K562 (cell line): Measurements from ENCODE around the gene FOXO3. TPM values are rescaled to one million over a fixed set of nuclear protein-coding genes. Genes with fewer than 3 reads are reported as not detected.

Experiments used
- ATAC-seq: fragments of 200-7000 bp; cut with Tn5 transposase; 3 replicates; pipeline ENCODE4 v1.9.1; 2020; ENCODE audit warnings: moderate library complexity
- BruUV-seq: library from RNA; stranded (reverse); fragments of 400-500 nt; replicated peaks from 2 replicates; lab custom pipeline; 2021; lab: Mats Ljungman, UMichigan
- CTCF ChIA-PET: fragments of 300-600 bp; formaldehyde crosslinking; extraction: SDS; loops from one replicate; lab custom pipeline; 2021; ENCODE audit warnings: low intra/inter-chr PET ratio; lab: Yijun Ruan, JAX
- POLR2A ChIA-PET: fragments of 300-600, 350-650 bp; sonication (Branson Sonifier 250); formaldehyde crosslinking; extraction: SDS; loops from one replicate; lab custom pipeline; 2021; ENCODE audit warnings: antibody characterized with exemption, inconsistent platforms; lab: Yijun Ruan, JAX
- DNase-seq, 4 experiments: peaks; one replicate each; pipeline versions ENCODE4 v3.0.0 to v3.0.0-alpha.2; 2011 to 2018; ENCODE audit warnings: low spot score in 3 of 4, mixed read lengths in 3 of 4; ENCODE audit errors: extremely low read depth in 1 of 4
- FAIRE-seq: peaks from 2 replicates; lab custom pipeline; 2011; peaks lifted over from hg19 to GRCh38; lab: Jason Lieb, UNC
- H2AFZ ChIP-seq: 2 replicates; pipeline ENCODE4 v1.6.0; 2011; ENCODE audit warnings: low read depth, low read length, control low read depth, inconsistent platforms
- H3K27ac ChIP-seq: fragments of 200-600 bp; 3 replicates; pipeline ENCODE4 v1.8.0; 2011; ENCODE audit warnings: low read depth, mild to moderate bottlenecking, control low read depth, inconsistent platforms, low read length, moderate library complexity, mixed read lengths; ENCODE audit errors: extremely low read depth
- H3K27me3 ChIP-seq, 2 experiments: fragments of 300-600 bp in 1 of 2; 2 replicates in 1 of 2; 3 replicates in 1 of 2; pipeline versions ENCODE4 v1.6.0 to v1.8.0; 2011; ENCODE audit warnings: inconsistent platforms in 2 of 2, low read length in 2 of 2, mild to moderate bottlenecking in 1 of 2, mixed read lengths in 1 of 2, moderate library complexity in 1 of 2; ENCODE audit not compliant: control insufficient read depth in 2 of 2, insufficient read depth in 2 of 2
- H3K36me3 ChIP-seq: fragments of 300-600 bp; 3 replicates; pipeline ENCODE4 v1.8.0; 2011; ENCODE audit warnings: mild to moderate bottlenecking, low read length, inconsistent platforms; ENCODE audit not compliant: control insufficient read depth, insufficient read depth
- H3K4me1 ChIP-seq, 2 experiments: fragments of 200-600 bp in 1 of 2; replicated peaks in 1 of 2; 2 replicates in 1 of 2; 3 replicates in 1 of 2; pipeline versions ENCODE4 v1.5.1 to v1.8.0; 2011; ENCODE audit warnings: inconsistent platforms in 2 of 2, low read length in 2 of 2, mild to moderate bottlenecking in 1 of 2, mixed read lengths in 1 of 2, moderate library complexity in 1 of 2; ENCODE audit not compliant: control insufficient read depth in 2 of 2, insufficient read depth in 2 of 2
- H3K4me2 ChIP-seq: 2 replicates; pipeline ENCODE4 v1.6.1; 2011; ENCODE audit warnings: low read length, control low read depth, inconsistent platforms, mixed read lengths; ENCODE audit not compliant: insufficient read depth
- H3K4me3 ChIP-seq: fragments of 200-600 bp; sonication (generic), shearing (Covaris generic); 2 replicates; pipeline ENCODE4 v1.5.1; 2016; ENCODE audit warnings: control low read depth, inconsistent platforms
- H3K79me2 ChIP-seq: fragments of 200-600 bp; 3 replicates; pipeline ENCODE4 v1.8.0; 2011; ENCODE audit warnings: low read length, inconsistent platforms; ENCODE audit not compliant: control insufficient read depth, insufficient read depth
- H3K9ac ChIP-seq, 2 experiments: 2 replicates each; pipeline versions ENCODE4 v1.6.0 to v1.6.1; 2011; ENCODE audit warnings: low read depth in 2 of 2, low read length in 2 of 2, control low read depth in 1 of 2, inconsistent platforms in 1 of 2, mild to moderate bottlenecking in 1 of 2, mixed read lengths in 1 of 2; ENCODE audit not compliant: insufficient read depth in 1 of 2
- H3K9me1 ChIP-seq: one replicate; pipeline ENCODE4 v1.6.0; 2011; ENCODE audit warnings: inconsistent platforms, mild to moderate bottlenecking, low read length, moderate library complexity; ENCODE audit not compliant: control insufficient read depth, insufficient read depth
- H3K9me3 ChIP-seq: replicated peaks from 2 replicates; pipeline ENCODE4 v1.5.1; 2011; ENCODE audit warnings: low read depth, low read length, inconsistent platforms; ENCODE audit not compliant: control insufficient read depth, insufficient read depth
- H4K20me1 ChIP-seq: replicated peaks from 2 replicates; pipeline ENCODE4 v1.6.1; 2011; ENCODE audit warnings: low read length, inconsistent platforms, mixed read lengths; ENCODE audit not compliant: control insufficient read depth, insufficient read depth
- ARID2 ChIP-seq: fragments of 450-650 bp; IDR thresholded peaks from 2 replicates; pipeline ENCODE4 v1.6.1; 2017; ENCODE audit warnings: antibody characterized with exemption, mild to moderate bottlenecking
- HDAC3 ChIP-seq: fragments of 450-650 bp; IDR thresholded peaks from 2 replicates; pipeline ENCODE4 v1.6.1; 2018; ENCODE audit warnings: borderline replicate concordance, mild to moderate bottlenecking, moderate library complexity; ENCODE audit not compliant: partially characterized antibody
- HDGF ChIP-seq: fragments of 450-650 bp; IDR thresholded peaks from 2 replicates; pipeline ENCODE4 v1.6.1; 2016
- PHTF2 ChIP-seq: fragments of 250-450 bp; sonication (Bioruptor Pico); IDR thresholded peaks from 2 replicates; pipeline ENCODE4 v1.5.0; 2021; ENCODE audit warnings: mild to moderate bottlenecking
- RAD21 ChIP-seq, 2 experiments: fragments of 250-450 bp in 1 of 2; fragments of 450-650 bp in 1 of 2; sonication (Bioruptor Pico) in 1 of 2; formaldehyde crosslinking in 1 of 2; IDR thresholded peaks in 1 of 2; conservative IDR thresholded peaks in 1 of 2; 2 replicates each; pipeline versions ENCODE4 v1.4.0 to v1.8.0; 2020 to 2022; ENCODE audit warnings: mild to moderate bottlenecking in 2 of 2, moderate library complexity in 1 of 2
- TBL1XR1 ChIP-seq, 2 experiments: IDR thresholded peaks; 2 replicates each; pipeline ENCODE4 v1.6.1; 2012; ENCODE audit warnings: improper control_type of control experiment in 2 of 2, low read length in 2 of 2, mild to moderate bottlenecking in 1 of 2
- ZNF134 ChIP-seq: fragments of 250-450 bp; sonication (Bioruptor Pico); conservative IDR thresholded peaks from 2 replicates; pipeline ENCODE4 v1.4.0; 2020
- ZNF253 ChIP-seq: fragments of 250-450 bp; sonication (Bioruptor Pico); conservative IDR thresholded peaks from 2 replicates; pipeline ENCODE4 v1.6.1; 2021; ENCODE audit warnings: mild to moderate bottlenecking
- WGBS: fragments of 100-300 bp; shearing (Covaris generic); methylation state at CpG from one replicate; pipeline ENCODE4 v1.1.6; 2016; ENCODE audit warnings: low coverage, mixed read lengths; ENCODE audit not compliant: insufficient coverage; ENCODE audit errors: missing lambda C conversion rate; 5-methylcytosine and 5-hydroxymethylcytosine counted together
- in situ Hi-C: fragments of 300-500 bp; cut with MboI; formaldehyde crosslinking; loops from 4 replicates; pipeline ENCODE4 v1.15.0; 2018; ENCODE audit warnings: inconsistent platforms, mixed read lengths
- intact Hi-C: fragments of 100-400 bp; cut with micrococcal nuclease; formaldehyde crosslinking; loops from 2 replicates; pipeline ENCODE4 v1.14.2; 2022
- polyA plus RNA-seq, 8 experiments: library from polyadenylated mRNA; depleted of rRNA in 4 of 8; stranded (reverse) in 5 of 8; unstranded in 3 of 8; fragments of >200 nt; fragmentation: Nextera tagmentation in 2 of 8; fragmentation: Illumina TruSeq in 1 of 8; extraction: Ambion mirVana in 2 of 8; extraction: Trizol in 1 of 8; gene quantifications; 2 replicates each; pipeline versions ENCODE4 v1.2.1 to v1.2.3, GENCODE V29; 2011 to 2014; ENCODE audit warnings: inconsistent platforms in 1 of 8, missing spikeins in 1 of 8
- total RNA-seq, 7 experiments: library from RNA; depleted of rRNA in 6 of 7; stranded (reverse); fragments of >200 nt in 6 of 7; fragmentation: Illumina TruSeq in 2 of 7; extraction: Trizol in 2 of 7; gene quantifications; 2 replicates each; pipeline versions ENCODE4 v1.2.1 to v1.2.3, GENCODE V29; 2011 to 2021; ENCODE audit warnings: low replicate concordance in 1 of 7
- TF ChIP-seq, protein P1 (sequence below): fragments of 250-450 bp; sonication (Bioruptor Pico); IDR thresholded peaks from 2 replicates; pipeline ENCODE4 v1.8.0; 2021; ENCODE audit warnings: mild to moderate bottlenecking, moderate library complexity
- TF ChIP-seq, protein P2 (sequence below): fragments of 450-650 bp; IDR thresholded peaks from one replicate; pipeline ENCODE4 v1.6.1; 2018; ENCODE audit warnings: mild to moderate bottlenecking, moderate library complexity; ENCODE audit not compliant: partially characterized antibody
- TF ChIP-seq, protein P3 (sequence below), 2 experiments: fragments of 150-350 bp in 1 of 2; IDR thresholded peaks; 2 replicates each; pipeline ENCODE4 v1.6.1; 2012 to 2016; ENCODE audit warnings: low read depth in 2 of 2, low read length in 2 of 2, mild to moderate bottlenecking in 1 of 2, moderate library complexity in 1 of 2
- TF ChIP-seq, protein P4 (sequence below), 3 experiments: IDR thresholded peaks in 2 of 3; conservative IDR thresholded peaks in 1 of 3; 2 replicates each; pipeline ENCODE4 v1.5.1; 2011 to 2012; ENCODE audit warnings: low read length in 3 of 3, mild to moderate bottlenecking in 3 of 3, control low read depth in 2 of 3, improper control_type of control experiment in 1 of 3, inconsistent platforms in 1 of 3, low read depth in 1 of 3, mixed read lengths in 1 of 3, moderate library complexity in 1 of 3; ENCODE audit not compliant: insufficient read depth in 2 of 3

FOXO3 gene
- total and polyA plus RNA-seq, 9 of the 15 experiments (the other 6 are each of a cell fraction or from before 2014, with no cell fraction given) = 3.0 to 14.6 (median 6.0) TPM

DNA sequence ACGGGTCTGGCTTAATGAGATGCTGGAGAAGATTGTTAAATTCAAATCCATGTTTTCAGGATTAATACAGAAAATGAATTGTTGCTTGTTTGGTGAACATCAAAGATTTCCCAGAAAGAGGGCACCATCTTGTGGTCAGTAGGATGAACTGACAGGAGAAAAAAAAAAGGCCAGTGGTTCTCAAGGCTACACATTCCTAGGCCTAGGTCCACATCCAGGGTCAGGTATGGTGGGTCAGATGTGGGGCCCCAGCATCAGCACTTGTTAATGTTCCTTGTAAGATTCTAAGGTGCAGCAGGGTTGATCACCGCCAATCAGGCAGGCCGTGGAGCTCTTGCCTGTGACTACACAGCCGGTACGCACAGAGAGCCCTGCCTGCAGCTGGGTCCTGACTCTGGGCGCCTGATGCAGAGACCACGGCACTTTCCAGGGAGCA is 34.0 kb upstream of the FOXO3 start (continued):
- no peak for TF ChIP-seq ZNF134 (CRISPR knock-in tag)
- peak; percentile 85 to 90 for TF ChIP-seq RAD21 (CRISPR knock-in tag; conservative IDR thresholded peaks at IDR 0.05 in 1 of 2, IDR thresholded peaks at IDR 0.05 in 1 of 2)
- TF ChIP-seq ARID2 = 0 out of 2 replicates have a peak, but pooled peaks have one; percentile 56

DNA sequence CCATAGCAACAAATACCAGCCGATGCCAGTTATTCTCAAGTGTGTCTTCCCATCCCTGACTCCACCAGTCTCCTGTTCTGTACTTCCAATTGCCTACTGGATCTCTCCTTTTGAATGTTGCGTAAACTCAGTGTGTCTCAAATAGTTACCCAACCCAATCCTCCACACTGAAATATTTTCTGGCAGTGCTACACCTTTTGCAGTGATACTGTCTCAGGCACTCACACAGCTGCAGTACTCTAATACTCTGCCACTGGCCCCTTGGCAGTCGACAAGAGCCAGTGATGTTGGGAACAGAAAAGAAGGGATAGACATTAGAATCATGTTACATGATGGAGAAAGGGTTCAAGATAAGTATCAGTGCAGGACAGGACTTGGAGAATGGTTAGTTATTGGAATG is 31.8 kb upstream of the FOXO3 start:
- CTCF ChIA-PET = no interaction called here

More for the DNA sequence above, 31.8 kb upstream of the FOXO3 start:
- in situ Hi-C loops (loop anchor here (5.0 kb wide), 2 partner anchors 417 to 547 kb away; no protein-coding TSS in a partner anchor), intact Hi-C loops (no loop called here)
- no peak for ATAC-seq
- TF ChIP-seq ZNF253 (CRISPR knock-in tag) = no peak
- no peak for TF ChIP-seq PHTF2 (CRISPR knock-in tag)
- TF ChIP-seq HDAC3 = no peak
- TF ChIP-seq, protein P1, sequence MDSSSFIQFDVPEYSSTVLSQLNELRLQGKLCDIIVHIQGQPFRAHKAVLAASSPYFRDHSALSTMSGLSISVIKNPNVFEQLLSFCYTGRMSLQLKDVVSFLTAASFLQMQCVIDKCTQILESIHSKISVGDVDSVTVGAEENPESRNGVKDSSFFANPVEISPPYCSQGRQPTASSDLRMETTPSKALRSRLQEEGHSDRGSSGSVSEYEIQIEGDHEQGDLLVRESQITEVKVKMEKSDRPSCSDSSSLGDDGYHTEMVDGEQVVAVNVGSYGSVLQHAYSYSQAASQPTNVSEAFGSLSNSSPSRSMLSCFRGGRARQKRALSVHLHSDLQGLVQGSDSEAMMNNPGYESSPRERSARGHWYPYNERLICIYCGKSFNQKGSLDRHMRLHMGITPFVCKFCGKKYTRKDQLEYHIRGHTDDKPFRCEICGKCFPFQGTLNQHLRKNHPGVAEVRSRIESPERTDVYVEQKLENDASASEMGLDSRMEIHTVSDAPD (CRISPR knock-in tag) = no peak
- TF ChIP-seq, protein P2, sequence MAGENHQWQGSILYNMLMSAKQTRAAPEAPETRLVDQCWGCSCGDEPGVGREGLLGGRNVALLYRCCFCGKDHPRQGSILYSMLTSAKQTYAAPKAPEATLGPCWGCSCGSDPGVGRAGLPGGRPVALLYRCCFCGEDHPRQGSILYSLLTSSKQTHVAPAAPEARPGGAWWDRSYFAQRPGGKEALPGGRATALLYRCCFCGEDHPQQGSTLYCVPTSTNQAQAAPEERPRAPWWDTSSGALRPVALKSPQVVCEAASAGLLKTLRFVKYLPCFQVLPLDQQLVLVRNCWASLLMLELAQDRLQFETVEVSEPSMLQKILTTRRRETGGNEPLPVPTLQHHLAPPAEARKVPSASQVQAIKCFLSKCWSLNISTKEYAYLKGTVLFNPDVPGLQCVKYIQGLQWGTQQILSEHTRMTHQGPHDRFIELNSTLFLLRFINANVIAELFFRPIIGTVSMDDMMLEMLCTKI = no peak
- no peak for TF ChIP-seq TBL1XR1 (IDR thresholded peaks at IDR 0.05; ENCODE audit: low read length in 2 of 2)
- TF ChIP-seq HDGF = no peak
- TF ChIP-seq, protein P3, sequence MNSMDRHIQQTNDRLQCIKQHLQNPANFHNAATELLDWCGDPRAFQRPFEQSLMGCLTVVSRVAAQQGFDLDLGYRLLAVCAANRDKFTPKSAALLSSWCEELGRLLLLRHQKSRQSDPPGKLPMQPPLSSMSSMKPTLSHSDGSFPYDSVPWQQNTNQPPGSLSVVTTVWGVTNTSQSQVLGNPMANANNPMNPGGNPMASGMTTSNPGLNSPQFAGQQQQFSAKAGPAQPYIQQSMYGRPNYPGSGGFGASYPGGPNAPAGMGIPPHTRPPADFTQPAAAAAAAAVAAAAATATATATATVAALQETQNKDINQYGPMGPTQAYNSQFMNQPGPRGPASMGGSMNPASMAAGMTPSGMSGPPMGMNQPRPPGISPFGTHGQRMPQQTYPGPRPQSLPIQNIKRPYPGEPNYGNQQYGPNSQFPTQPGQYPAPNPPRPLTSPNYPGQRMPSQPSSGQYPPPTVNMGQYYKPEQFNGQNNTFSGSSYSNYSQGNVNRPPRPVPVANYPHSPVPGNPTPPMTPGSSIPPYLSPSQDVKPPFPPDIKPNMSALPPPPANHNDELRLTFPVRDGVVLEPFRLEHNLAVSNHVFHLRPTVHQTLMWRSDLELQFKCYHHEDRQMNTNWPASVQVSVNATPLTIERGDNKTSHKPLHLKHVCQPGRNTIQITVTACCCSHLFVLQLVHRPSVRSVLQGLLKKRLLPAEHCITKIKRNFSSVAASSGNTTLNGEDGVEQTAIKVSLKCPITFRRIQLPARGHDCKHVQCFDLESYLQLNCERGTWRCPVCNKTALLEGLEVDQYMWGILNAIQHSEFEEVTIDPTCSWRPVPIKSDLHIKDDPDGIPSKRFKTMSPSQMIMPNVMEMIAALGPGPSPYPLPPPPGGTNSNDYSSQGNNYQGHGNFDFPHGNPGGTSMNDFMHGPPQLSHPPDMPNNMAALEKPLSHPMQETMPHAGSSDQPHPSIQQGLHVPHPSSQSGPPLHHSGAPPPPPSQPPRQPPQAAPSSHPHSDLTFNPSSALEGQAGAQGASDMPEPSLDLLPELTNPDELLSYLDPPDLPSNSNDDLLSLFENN (IDR thresholded peaks at IDR 0.05; ENCODE audit: low read depth in 2 of 2, low read length in 2 of 2) = no peak
- TF ChIP-seq, protein P4, sequence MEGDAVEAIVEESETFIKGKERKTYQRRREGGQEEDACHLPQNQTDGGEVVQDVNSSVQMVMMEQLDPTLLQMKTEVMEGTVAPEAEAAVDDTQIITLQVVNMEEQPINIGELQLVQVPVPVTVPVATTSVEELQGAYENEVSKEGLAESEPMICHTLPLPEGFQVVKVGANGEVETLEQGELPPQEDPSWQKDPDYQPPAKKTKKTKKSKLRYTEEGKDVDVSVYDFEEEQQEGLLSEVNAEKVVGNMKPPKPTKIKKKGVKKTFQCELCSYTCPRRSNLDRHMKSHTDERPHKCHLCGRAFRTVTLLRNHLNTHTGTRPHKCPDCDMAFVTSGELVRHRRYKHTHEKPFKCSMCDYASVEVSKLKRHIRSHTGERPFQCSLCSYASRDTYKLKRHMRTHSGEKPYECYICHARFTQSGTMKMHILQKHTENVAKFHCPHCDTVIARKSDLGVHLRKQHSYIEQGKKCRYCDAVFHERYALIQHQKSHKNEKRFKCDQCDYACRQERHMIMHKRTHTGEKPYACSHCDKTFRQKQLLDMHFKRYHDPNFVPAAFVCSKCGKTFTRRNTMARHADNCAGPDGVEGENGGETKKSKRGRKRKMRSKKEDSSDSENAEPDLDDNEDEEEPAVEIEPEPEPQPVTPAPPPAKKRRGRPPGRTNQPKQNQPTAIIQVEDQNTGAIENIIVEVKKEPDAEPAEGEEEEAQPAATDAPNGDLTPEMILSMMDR (IDR thresholded peaks at IDR 0.05 in 2 of 3, conservative IDR thresholded peaks at IDR 0.05 in 1 of 3; ENCODE audit: insufficient read depth in 2 of 3, low read depth in 1 of 3, low read length in 3 of 3) = no peak
- no peak overlapping the region for H2AFZ ChIP-seq
- no peak overlapping the region for H3K27ac ChIP-seq
- H3K4me1 ChIP-seq = no peaks in the 10 kb centered on the region
- no peak overlapping the region for H3K4me2 ChIP-seq
- no peaks in the 10 kb centered on the region for H3K27me3 ChIP-seq
- no peaks in the 10 kb centered on the region for H3K79me2 ChIP-seq
- POLR2A ChIA-PET = interaction anchor here (0.6 kb wide), 1 partner anchor 32 kb away, joined by 5 read pairs; the partner anchor contains the start of gene FOXO3
- BruUV-seq = no TSS peak
- H3K9me1 ChIP-seq = no peaks in the 10 kb centered on the region
- H3K4me3 ChIP-seq = no peak overlapping the region
- no peaks in the 10 kb centered on the region for H3K9me3 ChIP-seq
- WGBS = 52% methylated on average over 3 of the region's 3 CpGs
- H3K9ac ChIP-seq = no peak overlapping the region
- FAIRE-seq = no peak
- no peak for DNase-seq
- H3K36me3 ChIP-seq = no peaks in the 10 kb centered on the region
- 0 out of 2 replicates have a peak, but pooled peaks cover 4% of the 10 kb centered on the region for H4K20me1 ChIP-seq
